ACHN (cell line): Measurements from ENCODE around the gene CDC23.
"Not testable (repeated sequence)": the region's sequence is repeated elsewhere in the genome, so short reads cannot be mapped to it uniquely, and the experiment has no call there.

Experiments used
- DNase-seq: peaks from one replicate; pipeline ENCODE4 v3.0.0-alpha.2; 2015
- in situ Hi-C: cut with HindIII; loops from 2 replicates; pipeline ENCODE4 v1.10.0; 2017; ENCODE audit warnings: low sequenced_read_pairs, low pct_ligation_motif_present, low pct_unique_long_range_greater_than_20kb

Gene CDC23

GRCh38 chr5:138159666-138160065 is 53.5 kb downstream of the CDC23 start:
- no peak for DNase-seq
- in situ Hi-C loops, result no loop called here

GRCh38 chr5:138157626-138158025 is 55.5 kb downstream of the CDC23 start:
- DNase-seq, result no peak
- in situ Hi-C loops, result no loop called here

GRCh38 chr5:138155977-138156376 is 57.1 kb downstream of the CDC23 start:
- DNase-seq, in situ Hi-C loops: not testable (repeated sequence)

- in situ Hi-C loops, result no loop called here
- peak; percentile 3 for DNase-seq
These were observed 63.6 kb downstream of the CDC23 start for GRCh38 chr5:138149530-138149929.

- peak; percentile 48 for DNase-seq
- in situ Hi-C loops, result no loop called here
These were observed 64.3 kb downstream of the CDC23 start for GRCh38 chr5:138148811-138149210.

- DNase-seq, in situ Hi-C loops: not testable (repeated sequence)
These were observed 69.5 kb downstream of the CDC23 start for GRCh38 chr5:138143578-138143977.

GRCh38 chr5:138141734-138142133 is 71.4 kb downstream of the CDC23 start:
- in situ Hi-C loops, result no loop called here
- DNase-seq, result no peak

GRCh38 chr5:138140268-138140667 is 72.9 kb downstream of the CDC23 start:
- in situ Hi-C loops, result no loop called here
- DNase-seq, result no peak

GRCh38 chr5:138139781-138140090 is 73.4 kb downstream of the CDC23 start:
- in situ Hi-C loops, result no loop called here
- no peak for DNase-seq

- DNase-seq, result peak; percentile 60
- in situ Hi-C loops, result no loop called here
These were observed 74.0 kb downstream of the CDC23 start, which contains the start of gene NME5 for GRCh38 chr5:138138949-138139780. Gene NME5 (minus strand): TSS chr5:138139428. CDS start chr5:138138780, 648 bp downstream.
